ENCODE results near the gene KRT32. TPM values are rescaled to one million over a fixed set of nuclear protein-coding genes. Genes with fewer than 3 reads are reported as not detected.

The KRT32 gene
- total and polyA plus RNA-seq, 9 of the 15 experiments (the other 6 are each of a cell fraction or from before 2014, with no cell fraction given) = not detected

DNA sequence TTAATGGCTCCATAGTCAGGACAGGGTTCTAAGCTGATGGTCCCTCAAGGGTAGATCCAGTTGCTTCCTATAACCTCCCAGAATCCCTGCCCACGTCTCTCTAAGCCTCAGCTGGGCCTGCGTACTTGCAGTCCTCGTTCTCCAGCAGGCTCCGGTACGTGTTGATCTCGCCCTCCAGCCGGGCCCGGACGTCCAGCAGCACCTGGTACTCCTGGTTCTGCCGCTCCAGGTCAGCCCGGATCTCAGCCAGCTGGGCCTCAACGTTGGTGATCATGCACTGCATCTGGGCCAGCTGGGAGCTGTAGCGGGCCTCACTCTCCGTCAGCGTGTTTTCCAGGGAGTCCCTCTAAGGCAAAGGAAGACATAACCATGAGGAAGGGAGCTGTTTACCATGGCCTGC lies 4.5 kb downstream of the KRT32 start:
- ChIA-PET POLR2A (interaction anchor here (0.7 to 1.3 kb wide), 3 partner anchors 16 to 42 kb away, joined by 3 to 4 read pairs (median 3); partner anchors contain the start of gene KRT13), CTCF (ENCODE audit: low intra/inter-chr PET ratio) (no interaction called here)
- no peaks in the 10 kb centered on the region for H3K79me2 ChIP-seq (ENCODE audit: control insufficient read depth, insufficient read depth, low read length)
- ATAC-seq (no peak), FAIRE-seq (no peak), DNase-seq (ENCODE audit: extremely low read depth in 1 of 4, low spot score in 3 of 4) (no peak)
- peaks cover 0 to 2% of the 10 kb centered on the region in 2 experiments; a peak in 1 of 5 replicates for H3K4me1 ChIP-seq (replicated peaks in 1 of 2; ENCODE audit: control insufficient read depth in 2 of 2, insufficient read depth in 2 of 2, low read length in 2 of 2)
- WGBS (ENCODE audit: insufficient coverage, low coverage, missing lambda C conversion rate) = 1% methylated on average over 15 of the region's 15 CpGs
- H3K9me1 ChIP-seq (ENCODE audit: control insufficient read depth, insufficient read depth, low read length) = no peaks in the 10 kb centered on the region
- no peak overlapping the region for H3K4me3 ChIP-seq
- H3K27ac ChIP-seq (ENCODE audit: extremely low read depth, low read depth, low read length) = no peak overlapping the region
- no peaks in the 10 kb centered on the region for H3K9me3 ChIP-seq (replicated peaks; ENCODE audit: control insufficient read depth, insufficient read depth, low read depth, low read length)
- no TSS peak for BruUV-seq (replicated peaks)
- no peak overlapping the region for H3K9ac ChIP-seq (ENCODE audit: insufficient read depth in 1 of 2, low read depth in 2 of 2, low read length in 2 of 2)
- H3K4me2 ChIP-seq (ENCODE audit: insufficient read depth, low read length) = no peak overlapping the region
- peaks cover 28 to 70% of the 10 kb centered on the region in 2 experiments for H3K27me3 ChIP-seq (ENCODE audit: control insufficient read depth in 2 of 2, insufficient read depth in 2 of 2, low read length in 2 of 2)
- no peaks in the 10 kb centered on the region for H4K20me1 ChIP-seq (replicated peaks; ENCODE audit: control insufficient read depth, insufficient read depth, low read length)
- in situ Hi-C loops (cut with MboI) = no loop called here
- no peak overlapping the region for H2AFZ ChIP-seq (ENCODE audit: low read depth, low read length)
- TF ChIP-seq, protein P1, sequence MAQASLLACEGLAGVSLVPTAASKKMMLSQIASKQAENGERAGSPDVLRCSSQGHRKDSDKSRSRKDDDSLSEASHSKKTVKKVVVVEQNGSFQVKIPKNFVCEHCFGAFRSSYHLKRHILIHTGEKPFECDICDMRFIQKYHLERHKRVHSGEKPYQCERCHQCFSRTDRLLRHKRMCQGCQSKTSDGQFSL (CRISPR knock-in tag; IDR thresholded peaks at IDR 0.05) = no peak
- TF ChIP-seq, protein P1 (tag; IDR thresholded peaks at IDR 0.05) = no peak
- TF ChIP-seq TRIM28 (IDR thresholded peaks at IDR 0.05) (no peak), E2F3 (CRISPR knock-in tag; IDR thresholded peaks at IDR 0.05) (no peak), MBD2 (IDR thresholded peaks at IDR 0.05; ENCODE audit: borderline replicate concordance, low read depth) (no peak), RAD21 (CRISPR knock-in tag; conservative IDR thresholded peaks at IDR 0.05 in 1 of 2, IDR thresholded peaks at IDR 0.05 in 1 of 2) (no peak), ZNF253 (CRISPR knock-in tag; conservative IDR thresholded peaks at IDR 0.05) (no peak), MCM7 (IDR thresholded peaks at IDR 0.05) (no peak), LARP7 (IDR thresholded peaks at IDR 0.05) (no peak), ZNF282 (CRISPR knock-in tag; IDR thresholded peaks at IDR 0.05) (no peak), SIN3B (IDR thresholded peaks at IDR 0.05; ENCODE audit: low read depth) (no peak), ZZZ3 (IDR thresholded peaks at IDR 0.05) (no peak)
- TF ChIP-seq, protein P2, sequence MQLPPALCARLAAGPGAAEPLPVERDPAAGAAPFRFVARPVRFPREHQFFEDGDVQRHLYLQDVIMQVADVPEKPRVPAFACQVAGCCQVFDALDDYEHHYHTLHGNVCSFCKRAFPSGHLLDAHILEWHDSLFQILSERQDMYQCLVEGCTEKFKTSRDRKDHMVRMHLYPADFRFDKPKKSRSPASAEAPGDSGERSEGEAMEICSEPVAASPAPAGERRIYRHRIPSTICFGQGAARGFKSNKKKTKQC (CRISPR knock-in tag; IDR thresholded peaks at IDR 0.05) = no peak
- TF ChIP-seq, protein P3, sequence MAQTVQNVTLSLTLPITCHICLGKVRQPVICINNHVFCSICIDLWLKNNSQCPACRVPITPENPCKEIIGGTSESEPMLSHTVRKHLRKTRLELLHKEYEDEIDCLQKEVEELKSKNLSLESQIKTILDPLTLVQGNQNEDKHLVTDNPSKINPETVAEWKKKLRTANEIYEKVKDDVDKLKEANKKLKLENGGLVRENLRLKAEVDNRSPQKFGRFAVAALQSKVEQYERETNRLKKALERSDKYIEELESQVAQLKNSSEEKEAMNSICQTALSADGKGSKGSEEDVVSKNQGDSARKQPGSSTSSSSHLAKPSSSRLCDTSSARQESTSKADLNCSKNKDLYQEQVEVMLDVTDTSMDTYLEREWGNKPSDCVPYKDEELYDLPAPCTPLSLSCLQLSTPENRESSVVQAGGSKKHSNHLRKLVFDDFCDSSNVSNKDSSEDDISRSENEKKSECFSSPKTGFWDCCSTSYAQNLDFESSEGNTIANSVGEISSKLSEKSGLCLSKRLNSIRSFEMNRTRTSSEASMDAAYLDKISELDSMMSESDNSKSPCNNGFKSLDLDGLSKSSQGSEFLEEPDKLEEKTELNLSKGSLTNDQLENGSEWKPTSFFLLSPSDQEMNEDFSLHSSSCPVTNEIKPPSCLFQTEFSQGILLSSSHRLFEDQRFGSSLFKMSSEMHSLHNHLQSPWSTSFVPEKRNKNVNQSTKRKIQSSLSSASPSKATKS (CRISPR knock-in tag; IDR thresholded peaks at IDR 0.05) = no peak
- no peaks in the 10 kb centered on the region for H3K36me3 ChIP-seq (ENCODE audit: control insufficient read depth, insufficient read depth, low read length)
- intact Hi-C loops (cut with micrococcal nuclease) = no loop called here
